Kidney (tissue), 14 donors: ENCODE data around the gene DUSP22. TPM values are rescaled to one million over a fixed set of nuclear protein-coding genes. Genes with fewer than 3 reads are reported as not detected.

ENCODE experiments used
- DNase-seq, 5 donors: peaks; one replicate each; pipeline ENCODE4 v3.0.0-alpha.2; 2013 to 2020
- FAIRE-seq: peaks from 2 replicates; lab custom pipeline; 2012; peaks lifted over from hg19 to GRCh38; lab: Jason Lieb, UNC
- H3K27ac ChIP-seq, 2 donors: one replicate each; pipeline ENCODE4 v1.7.0; 2013; ENCODE audit warnings: low read depth in 2 of 2, low read length in 2 of 2, inconsistent platforms in 1 of 2
- H3K27me3 ChIP-seq: one replicate; pipeline ENCODE4 v1.7.1; 2013; ENCODE audit warnings: low read length, inconsistent platforms; ENCODE audit not compliant: control insufficient read depth, insufficient read depth
- H3K36me3 ChIP-seq, 3 donors: one replicate each; pipeline versions ENCODE4 v1.7.0 to v1.7.1; 2013; ENCODE audit warnings: low read length in 3 of 3, control low read depth in 1 of 3, inconsistent platforms in 1 of 3; ENCODE audit not compliant: insufficient read depth in 3 of 3, control insufficient read depth in 2 of 3
- H3K4me1 ChIP-seq, 3 donors: one replicate each; pipeline versions ENCODE4 v1.7.0 to v1.7.1; 2013; ENCODE audit warnings: low read length in 3 of 3, inconsistent platforms in 1 of 3, low read depth in 1 of 3; ENCODE audit not compliant: control insufficient read depth in 2 of 3, insufficient read depth in 2 of 3
- H3K4me3 ChIP-seq, 3 donors: one replicate each; pipeline versions ENCODE4 v1.7.0 to v1.8.1; 2013; ENCODE audit warnings: low read length in 3 of 3, control low read depth in 1 of 3, inconsistent platforms in 1 of 3
- H3K9ac ChIP-seq, 3 donors: one replicate each; pipeline versions ENCODE4 v1.7.0 to v1.7.1; 2013; ENCODE audit warnings: low read length in 3 of 3, control low read depth in 1 of 3, inconsistent platforms in 1 of 3
- H3K9me3 ChIP-seq, 3 donors: one replicate each; pipeline versions ENCODE4 v1.7.0 to v1.7.1; 2013; ENCODE audit warnings: low read length in 3 of 3, control low read depth in 1 of 3, inconsistent platforms in 1 of 3; ENCODE audit not compliant: control insufficient read depth in 2 of 3, insufficient read depth in 1 of 3
- CTCF ChIP-seq: IDR thresholded peaks from 3 replicates; pipeline ENCODE4 v1.5.1; 2012; ENCODE audit warnings: mild to moderate bottlenecking, moderate library complexity, borderline replicate concordance; ENCODE audit not compliant: insufficient read depth; ENCODE audit errors: extremely low read depth
- intact Hi-C: fragments of 100-400 bp; cut with DNase I; formaldehyde crosslinking; loops from one replicate; pipeline ENCODE4 v1.11.1; 2022
- polyA plus RNA-seq: library from polyadenylated mRNA; stranded (reverse); fragments of 350-450 nt; fragmentation: Illumina TruSeq; extraction: RNeasy Lipid Tissue Mini Kit (QIAGEN cat#74804); gene quantifications from one replicate; pipeline ENCODE4 v1.2.3, GENCODE V29; 2014; ENCODE audit warnings: low read depth, low replicate concordance; ENCODE audit not compliant: insufficient read depth
- total RNA-seq: library from RNA; stranded (reverse); fragmentation: NEBNext Ultra II Directional; extraction: Animal tissue kit (Norgen Biotek cat#: 25700); gene quantifications from one replicate; pipeline ENCODE4 v1.2.1, GENCODE V29; 2021
- donor health status: control.
- donor health status: control.
- donor health status: control.
- donor health status: control.
- donor health status: control.
- donor health status: DM: yes; HTN: yes; CAD: no.
- donor health status: Normal renal cell carcinoma (clear cell type).

DUSP22 gene
- total and polyA plus RNA-seq, 2 donors from 2014 or later, result 24.0 to 60.7 TPM

GRCh38 chr6:327538-328116 is 35.3 kb downstream of the DUSP22 start:
- no peak for TF ChIP-seq CTCF
- Histone ChIP-seq H3K27me3 (no peaks in the 10 kb centered on the region), H3K4me1 (peaks cover 0 to 3% (median 0%) of the 10 kb centered on the region in 3 donors), H3K9me3 (no peaks in the 10 kb centered on the region), H3K9ac (no peak overlapping the region), H3K4me3 (no peak overlapping the region), H3K27ac (no peak overlapping the region), H3K36me3 (no peaks in the 10 kb centered on the region)
- DNase-seq (no peak), FAIRE-seq (no peak)
- intact Hi-C loops, result no loop called here

GRCh38 chr6:328136-328670 is 35.9 kb downstream of the DUSP22 start:
- peaks cover 0 to 3% (median 0%) of the 10 kb centered on the region in 3 donors for H3K4me1 ChIP-seq
- intact Hi-C loops, result no loop called here
- no peak for FAIRE-seq
- H3K27ac ChIP-seq, result no peak overlapping the region
- TF ChIP-seq CTCF, result no peak
- no peaks in the 10 kb centered on the region for H3K36me3 ChIP-seq
- H3K4me3 ChIP-seq, result no peak overlapping the region
- H3K27me3 ChIP-seq, result no peaks in the 10 kb centered on the region
- no peak for DNase-seq
- no peak overlapping the region for H3K9ac ChIP-seq
- no peaks in the 10 kb centered on the region for H3K9me3 ChIP-seq

GRCh38 chr6:328924-329323 is 36.6 kb downstream of the DUSP22 start:
- Histone ChIP-seq H3K4me3 (no peak overlapping the region), H3K27ac (no peak overlapping the region), H3K27me3 (no peaks in the 10 kb centered on the region), H3K9ac (no peak overlapping the region), H3K9me3 (no peaks in the 10 kb centered on the region), H3K36me3 (no peaks in the 10 kb centered on the region), H3K4me1 (peaks cover 0 to 3% (median 0%) of the 10 kb centered on the region in 3 donors)
- FAIRE-seq, result no peak
- DNase-seq, result no peak
- TF ChIP-seq CTCF, result no peak
- intact Hi-C loops, result no loop called here
